H7 (cell line): ENCODE data around the gene NAALADL2. TPM values are rescaled to one million over a fixed set of nuclear protein-coding genes. Genes with fewer than 3 reads are reported as not detected.
"Not testable (repeated sequence)": the region's sequence is repeated elsewhere in the genome, so short reads cannot be mapped to it uniquely, and the experiment has no call there.

Source experiments
- DNase-seq: peaks from one replicate; pipeline ENCODE4 v3.0.0; 2012
- H3K27me3 ChIP-seq: 2 replicates; pipeline ENCODE4 v1.6.0; 2011; ENCODE audit warnings: mild to moderate bottlenecking, low read length; ENCODE audit not compliant: control insufficient read depth, insufficient read depth
- H3K36me3 ChIP-seq: replicated peaks from 2 replicates; pipeline ENCODE4 v1.5.1; 2011; ENCODE audit warnings: low read length; ENCODE audit not compliant: control insufficient read depth, insufficient read depth
- H3K4me3 ChIP-seq: 2 replicates; pipeline ENCODE4 v1.5.1; 2011; ENCODE audit warnings: low read depth, mild to moderate bottlenecking, control low read depth, low read length, moderate library complexity; ENCODE audit not compliant: insufficient read depth
- total RNA-seq: library from RNA; depleted of rRNA; stranded (reverse); fragments of >200 nt; shearing (Covaris generic); gene quantifications from 2 replicates; pipeline ENCODE4 v1.2.3, GENCODE V29; 2014

Gene NAALADL2
- total RNA-seq, 1 experiment from 2014 or later = 0.14 TPM

DNA sequence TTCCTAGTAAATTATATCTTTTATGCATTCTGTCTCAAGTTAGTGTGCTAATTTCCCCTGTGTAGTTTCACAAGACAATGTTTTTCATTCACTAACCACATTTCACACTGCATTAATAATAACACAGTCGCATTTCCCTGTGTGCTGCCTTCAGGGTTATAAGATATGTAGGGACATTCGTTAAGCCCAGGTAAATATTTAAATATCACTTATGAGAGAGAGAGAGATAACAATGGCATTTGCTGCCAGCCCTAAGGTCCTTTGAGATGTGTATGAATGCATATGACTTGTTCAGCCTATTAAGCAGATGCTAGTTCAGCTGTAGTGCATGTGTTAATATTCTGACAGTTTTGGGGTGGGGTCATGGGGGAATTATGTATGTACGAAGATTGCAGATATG lies 876.7 kb downstream of the NAALADL2 start:
- no peak overlapping the region for H3K4me3 ChIP-seq
- DNase-seq = no peak
- H3K36me3 ChIP-seq = no peaks in the 10 kb centered on the region
- H3K27me3 ChIP-seq = no peaks in the 10 kb centered on the region

DNA sequence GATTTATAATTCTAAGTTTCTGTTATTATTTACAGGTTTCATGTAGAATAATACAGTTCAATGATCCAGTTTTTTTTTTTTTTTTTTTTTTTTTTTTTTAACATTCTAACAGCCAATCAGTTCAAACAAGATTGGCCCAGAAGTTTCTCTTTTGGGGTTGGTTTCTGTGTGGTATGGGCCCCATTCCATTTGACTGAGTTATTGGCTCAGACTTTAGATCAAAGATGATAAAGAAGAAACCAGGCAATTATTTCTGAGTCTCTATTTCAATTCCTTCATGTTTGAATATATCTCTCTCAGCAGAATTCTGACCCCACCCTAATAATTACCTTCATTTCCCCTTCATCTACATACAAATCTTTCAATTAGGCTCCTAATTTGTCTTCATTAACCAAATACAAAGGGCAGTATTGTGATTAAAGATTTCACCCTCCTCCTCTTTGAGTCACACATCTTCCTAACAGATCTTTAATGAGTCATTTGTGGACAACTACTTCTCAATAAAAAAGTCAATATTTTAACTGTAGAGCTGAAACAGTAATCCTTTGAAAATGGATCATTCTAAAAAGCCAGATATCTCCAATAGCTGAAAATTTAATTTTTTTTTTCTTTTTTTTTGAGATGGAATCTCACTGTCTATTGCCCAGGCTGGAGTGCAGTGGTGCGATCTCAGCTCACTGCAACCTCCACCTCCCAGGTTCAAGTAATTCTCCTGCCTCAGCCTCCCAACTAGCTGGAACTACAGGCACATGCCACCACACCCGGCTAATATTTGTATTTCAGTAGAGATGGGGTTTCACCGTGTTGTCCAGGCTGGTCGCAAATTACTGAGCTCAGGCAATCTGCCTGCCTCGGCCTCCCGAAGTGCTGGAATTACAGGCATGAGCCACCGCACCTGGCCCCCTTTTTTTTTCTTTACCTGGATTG lies 878.8 kb downstream of the NAALADL2 start:
- Histone ChIP-seq H3K27me3 (no peaks in the 10 kb centered on the region), H3K36me3 (no peaks in the 10 kb centered on the region), H3K4me3 (no peak overlapping the region)
- no peak for DNase-seq

DNA sequence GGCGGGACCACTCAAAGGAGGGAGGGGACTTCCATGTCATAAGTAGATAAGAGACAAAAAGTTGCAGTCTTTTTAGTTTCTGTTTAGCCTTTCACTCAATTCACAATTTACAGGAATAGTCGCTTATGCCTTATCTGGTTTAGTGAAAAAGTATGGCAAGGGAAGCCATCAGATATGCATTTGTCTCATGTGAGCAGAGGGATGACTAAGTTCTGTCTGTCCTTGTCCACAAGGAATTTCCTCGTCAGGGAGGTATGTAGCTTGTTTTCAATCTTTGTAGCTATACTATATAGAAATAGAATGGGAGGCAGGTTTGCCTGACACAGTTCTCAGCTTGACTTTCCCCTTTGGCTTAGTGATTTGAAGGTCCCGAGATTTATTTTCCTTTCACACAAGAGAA lies 882.8 kb downstream of the NAALADL2 start:
- no peaks in the 10 kb centered on the region for H3K27me3 ChIP-seq
- no peak overlapping the region for H3K4me3 ChIP-seq
- no peak for DNase-seq
- no peaks in the 10 kb centered on the region for H3K36me3 ChIP-seq

DNA sequence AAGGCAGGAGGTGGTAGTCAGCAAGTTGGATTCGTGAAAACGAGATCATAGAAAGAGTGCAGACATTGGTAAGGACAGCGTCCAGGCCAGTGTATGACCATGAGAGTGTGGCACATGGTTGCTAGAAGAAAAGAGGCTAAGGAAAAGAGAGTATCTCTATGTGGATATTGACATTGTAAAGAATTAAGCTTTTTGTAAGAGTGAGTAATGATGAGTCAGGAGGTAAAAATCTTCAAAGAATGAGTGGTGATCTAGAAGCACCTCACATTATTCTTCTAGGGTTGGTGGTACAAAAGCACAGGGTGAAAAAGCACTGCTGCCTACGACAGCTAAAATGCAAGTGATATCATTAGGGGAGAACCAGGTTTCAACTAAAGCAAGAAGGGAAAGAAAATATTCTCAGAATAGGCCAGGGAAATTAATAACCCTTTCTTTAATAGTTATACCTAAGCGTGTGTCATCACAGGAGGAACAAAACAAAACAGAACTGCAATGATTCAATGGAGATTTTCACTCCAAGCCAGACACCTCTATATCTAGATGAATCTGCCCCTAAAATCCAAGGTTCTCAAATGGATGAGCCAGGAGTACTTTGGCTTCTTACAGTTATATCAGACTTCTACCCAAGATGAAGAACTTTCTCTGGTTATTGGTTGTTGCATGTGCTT lies 884.7 kb downstream of the NAALADL2 start:
- no peak for DNase-seq
- Histone ChIP-seq H3K27me3 (no peaks in the 10 kb centered on the region), H3K36me3 (no peaks in the 10 kb centered on the region), H3K4me3 (no peak overlapping the region)

- Histone ChIP-seq H3K36me3 (no peaks in the 10 kb centered on the region), H3K27me3 (no peaks in the 10 kb centered on the region), H3K4me3 (no peak overlapping the region)
- DNase-seq = no peak
Measured at GRCh38 chr3:175746308-175746707, 887.2 kb downstream of the NAALADL2 start.

DNA sequence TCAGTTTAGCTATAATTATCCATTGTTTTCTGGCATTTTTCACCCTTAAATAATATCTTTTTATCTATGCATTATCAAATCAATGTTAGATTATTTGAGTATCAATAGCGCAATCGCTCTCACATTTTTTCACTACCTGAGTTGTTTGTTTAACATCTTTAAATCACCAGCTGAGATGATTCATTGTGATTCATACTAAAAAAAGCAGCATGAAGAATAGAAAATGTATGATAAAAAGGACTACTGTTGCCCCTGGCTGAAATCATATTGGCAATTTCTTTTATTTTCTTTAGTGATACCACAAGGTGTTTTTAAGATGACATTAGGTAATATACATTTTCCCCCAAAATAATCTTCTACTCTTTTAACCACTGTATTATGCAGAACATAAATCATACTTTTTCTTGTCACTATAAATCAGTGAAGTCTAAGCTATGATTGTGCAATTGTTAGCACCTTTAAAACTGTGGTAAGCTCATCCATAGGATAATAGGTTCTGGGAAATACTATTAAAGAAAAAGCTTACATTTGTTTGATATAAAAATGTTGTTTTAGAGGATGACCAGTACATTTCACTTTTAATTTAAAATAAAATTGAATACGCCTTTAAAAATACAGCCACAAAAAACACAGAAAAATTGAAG lies 889.1 kb downstream of the NAALADL2 start:
- no peaks in the 10 kb centered on the region for H3K36me3 ChIP-seq
- H3K27me3 ChIP-seq = no peaks in the 10 kb centered on the region
- no peak overlapping the region for H3K4me3 ChIP-seq
- DNase-seq = no peak

DNA sequence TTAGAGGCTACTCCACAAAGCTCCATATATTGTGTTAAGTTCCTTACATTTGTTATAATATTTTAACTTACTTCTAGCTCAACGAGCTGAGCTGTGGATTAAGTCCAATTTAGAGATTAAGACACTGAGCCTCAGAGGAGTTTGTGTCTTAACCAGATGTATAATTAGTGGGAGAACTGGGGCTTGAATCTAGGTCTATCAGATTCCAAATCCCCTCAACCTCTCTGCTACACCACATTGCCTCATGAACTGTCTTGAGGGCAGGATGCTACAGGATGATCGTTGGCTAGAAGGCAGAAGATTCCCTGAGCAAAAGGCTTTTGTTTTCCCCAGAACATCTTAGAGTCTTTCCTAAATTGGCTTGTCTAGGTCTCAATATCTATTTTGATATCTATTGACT lies 890.8 kb downstream of the NAALADL2 start:
- Histone ChIP-seq H3K27me3 (no peaks in the 10 kb centered on the region), H3K36me3 (no peaks in the 10 kb centered on the region), H3K4me3 (no peak overlapping the region)
- no peak for DNase-seq

DNA sequence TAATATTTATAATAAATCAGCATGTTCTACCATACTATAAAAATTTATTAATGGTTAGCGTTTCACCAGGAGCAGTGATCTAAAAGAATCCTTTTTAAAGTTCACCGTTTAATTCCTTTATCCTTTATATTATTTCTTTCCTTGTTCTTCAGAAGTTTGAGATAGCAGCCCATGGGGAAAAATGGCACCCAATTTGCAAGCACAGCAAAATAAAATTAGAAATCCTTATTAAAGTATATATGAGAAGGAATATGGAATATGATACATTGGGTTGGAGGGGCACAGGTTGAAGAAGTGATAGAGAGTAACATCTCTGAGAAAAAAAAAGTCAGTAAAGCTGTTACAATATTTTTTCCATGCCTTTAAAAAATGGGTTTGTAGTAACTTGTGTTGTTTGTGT lies 892.0 kb downstream of the NAALADL2 start:
- DNase-seq = no peak
- Histone ChIP-seq H3K4me3 (no peak overlapping the region), H3K27me3 (no peaks in the 10 kb centered on the region), H3K36me3 (no peaks in the 10 kb centered on the region)

DNA sequence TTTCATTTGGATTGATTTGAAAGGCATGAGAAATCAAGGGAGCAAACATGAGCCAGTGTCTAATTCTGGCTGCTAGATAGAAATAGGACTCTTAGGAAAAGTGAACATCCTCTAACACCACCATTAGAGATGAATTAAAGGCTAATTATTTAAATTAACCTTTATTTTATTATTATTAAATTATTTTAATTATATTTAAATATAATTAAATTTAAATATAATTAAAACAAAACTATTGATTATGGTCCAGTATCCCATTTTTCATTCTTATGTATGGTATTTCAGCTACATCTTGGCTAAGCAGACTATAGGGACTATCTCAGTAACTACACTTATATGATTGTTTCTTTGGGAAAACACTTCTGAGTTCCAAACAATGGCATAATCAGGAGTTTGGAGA lies 904.8 kb downstream of the NAALADL2 start:
- Histone ChIP-seq H3K36me3 (no peaks in the 10 kb centered on the region), H3K4me3 (no peak overlapping the region), H3K27me3 (no peaks in the 10 kb centered on the region)
- DNase-seq = no peak

GRCh38 chr3:175764722-175765121 lies 905.6 kb downstream of the NAALADL2 start:
- Histone ChIP-seq H3K4me3 (no peak overlapping the region), H3K27me3 (no peaks in the 10 kb centered on the region)

DNA sequence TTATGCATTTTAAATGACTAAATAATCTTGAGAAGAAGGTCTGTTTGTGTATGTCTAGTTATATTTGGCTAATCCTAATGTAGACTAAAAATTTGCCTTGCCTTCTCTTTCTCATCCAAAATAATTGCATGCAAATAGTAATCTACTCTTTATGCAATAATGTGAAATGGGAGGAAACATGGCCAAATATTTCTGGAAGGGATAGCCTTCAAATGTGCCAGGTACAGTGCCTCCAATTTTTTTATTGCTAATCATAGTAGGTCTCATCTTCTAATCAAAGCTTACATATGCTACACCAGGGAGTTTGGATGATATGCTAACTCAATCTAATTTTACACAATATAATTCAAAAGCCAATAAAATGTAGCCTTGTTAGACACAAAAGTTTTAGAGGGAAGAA lies 911.3 kb downstream of the NAALADL2 start:
- DNase-seq = no peak
- no peaks in the 10 kb centered on the region for H3K36me3 ChIP-seq

More at GRCh38 chr3:175764722-175765121, 905.6 kb downstream of the NAALADL2 start:
- DNase-seq = no peak
- H3K36me3 ChIP-seq = no peaks in the 10 kb centered on the region

DNA sequence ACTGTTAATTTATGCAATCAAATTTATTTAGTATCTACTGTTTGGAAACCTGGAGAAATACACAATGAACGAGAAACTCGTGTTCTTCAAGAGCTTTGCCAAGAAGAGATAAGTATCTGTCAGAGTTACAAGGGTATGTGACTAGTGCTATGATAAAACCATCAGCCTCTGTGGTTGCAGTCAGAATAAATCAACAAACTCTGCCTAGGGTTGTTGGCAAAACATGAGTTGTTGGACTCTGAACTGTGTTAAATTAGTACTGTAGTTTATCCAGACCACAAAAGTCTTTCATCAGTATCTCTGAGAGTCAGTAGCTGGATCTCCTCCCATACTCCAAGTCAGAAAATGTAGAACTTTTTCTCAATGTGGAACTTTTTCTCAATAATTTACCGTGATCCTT lies 918.4 kb downstream of the NAALADL2 start:
- DNase-seq = no peak
- Histone ChIP-seq H3K4me3 (no peak overlapping the region), H3K27me3 (no peaks in the 10 kb centered on the region), H3K36me3 (no peaks in the 10 kb centered on the region)

More for the DNA sequence above, 911.3 kb downstream of the NAALADL2 start:
- Histone ChIP-seq H3K27me3 (no peaks in the 10 kb centered on the region), H3K4me3 (no peak overlapping the region)

GRCh38 chr3:175777965-175778364 lies 918.8 kb downstream of the NAALADL2 start:
- Histone ChIP-seq H3K27me3 (no peaks in the 10 kb centered on the region), H3K4me3 (no peak overlapping the region), H3K36me3 (no peaks in the 10 kb centered on the region)
- DNase-seq = no peak

DNA sequence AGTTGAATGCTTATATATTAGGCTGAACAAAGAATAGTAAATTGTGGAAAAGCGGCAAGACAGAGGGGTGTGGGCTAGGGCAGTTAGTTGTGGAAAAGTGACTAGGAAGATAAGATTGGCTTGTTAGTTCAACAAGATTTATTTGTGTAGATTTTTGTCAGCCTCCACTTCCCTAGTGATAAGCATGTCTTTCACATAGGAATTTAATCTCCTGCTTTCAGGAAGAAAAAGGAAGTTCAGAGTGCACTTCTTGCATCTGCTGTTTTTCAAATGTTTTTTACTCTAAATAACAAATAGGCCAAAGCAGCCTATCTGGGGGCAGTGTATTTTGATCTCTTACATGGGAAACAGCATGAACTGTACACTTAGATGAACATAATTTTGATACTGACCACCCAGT lies 919.9 kb downstream of the NAALADL2 start:
- DNase-seq = no peak
- H3K27me3 ChIP-seq = no peaks in the 10 kb centered on the region
- H3K36me3 ChIP-seq = no peaks in the 10 kb centered on the region
- no peak overlapping the region for H3K4me3 ChIP-seq

- H3K27me3 ChIP-seq, DNase-seq, H3K4me3 ChIP-seq, H3K36me3 ChIP-seq: not testable (repeated sequence)
Measured at GRCh38 chr3:175787109-175787508, 928.0 kb downstream of the NAALADL2 start.
